H1 (cell line): ENCODE results near the gene HNRNPA1. TPM values are rescaled to one million over a fixed set of nuclear protein-coding genes. Genes with fewer than 3 reads are reported as not detected.
A peak's percentile ranks its signal among the peaks of the same experiment; 100 is the strongest.

ENCODE experiments used
- CTCF ChIA-PET: fragments of 300-600 bp; sonication (Branson Sonifier 250); formaldehyde crosslinking; loops from one replicate; lab custom pipeline; 2021; ENCODE audit not compliant: partially characterized antibody; lab: Charles Lee
- POLR2A ChIA-PET: fragments of 300-600 bp; sonication (Branson Sonifier 250); formaldehyde crosslinking; loops from one replicate; lab custom pipeline; 2021; ENCODE audit warnings: inconsistent platforms; ENCODE audit not compliant: partially characterized antibody; lab: Charles Lee
- DNase-seq, 2 experiments: peaks; one replicate each; pipeline versions ENCODE4 v3.0.0 to v3.0.0-alpha.2; 2010 to 2022; ENCODE audit warnings: low spot score in 2 of 2, low read depth in 1 of 2, mixed read lengths in 1 of 2
- FAIRE-seq: peaks from 2 replicates; lab custom pipeline; 2011; peaks lifted over from hg19 to GRCh38; lab: Jason Lieb, UNC
- H2AFZ ChIP-seq: 2 replicates; pipeline ENCODE4 v1.8.1; 2012; ENCODE audit warnings: low read length, inconsistent platforms
- H2AK5ac ChIP-seq: 2 replicates; pipeline ENCODE4 v1.6.1; 2013; ENCODE audit warnings: low read depth, low read length
- H2BK120ac ChIP-seq: replicated peaks from 2 replicates; pipeline ENCODE3; 2013; ENCODE audit warnings: low read depth, low read length, inconsistent platforms
- H2BK12ac ChIP-seq: 2 replicates; pipeline ENCODE4 v1.6.1; 2013; ENCODE audit warnings: low read depth, low read length
- H2BK15ac ChIP-seq: 2 replicates; pipeline ENCODE4 v1.6.1; 2013; ENCODE audit warnings: low read length
- H2BK20ac ChIP-seq: 2 replicates; pipeline ENCODE4 v1.6.1; 2013; ENCODE audit warnings: low read length
- H2BK5ac ChIP-seq: 2 replicates; pipeline ENCODE4 v1.6.1; 2013; ENCODE audit warnings: low read depth, low read length
- H3K14ac ChIP-seq: 2 replicates; pipeline ENCODE4 v1.6.1; 2013; ENCODE audit warnings: inconsistent platforms; ENCODE audit not compliant: insufficient read length
- H3K18ac ChIP-seq: 2 replicates; pipeline ENCODE4 v1.6.1; 2013; ENCODE audit warnings: low read length; ENCODE audit errors: extremely low read depth
- H3K23ac ChIP-seq: 2 replicates; pipeline ENCODE4 v1.6.1; 2013; ENCODE audit warnings: inconsistent platforms; ENCODE audit not compliant: insufficient read length
- H3K23me2 ChIP-seq: 2 replicates; pipeline ENCODE4 v1.6.1; 2013; ENCODE audit warnings: low read depth, low read length
- H3K27ac ChIP-seq: 2 replicates; pipeline ENCODE4 v1.6.1; 2011; ENCODE audit warnings: low read depth, low read length, inconsistent platforms
- H3K27me3 ChIP-seq, 4 experiments: replicated peaks in 1 of 4; 1 replicate in 1 of 4; 2 replicates in 3 of 4; pipeline versions ENCODE4 v1.6.1 to v1.8.1; 2011 to 2013; ENCODE audit warnings: low read length in 3 of 4, mild to moderate bottlenecking in 3 of 4, inconsistent platforms in 2 of 4, mixed read lengths in 2 of 4, moderate library complexity in 1 of 4; ENCODE audit not compliant: control insufficient read depth in 3 of 4, insufficient read depth in 3 of 4; ENCODE audit errors: extremely low read depth in 1 of 4
- H3K36me3 ChIP-seq, 4 experiments: 2 replicates each; pipeline versions ENCODE4 v1.6.1 to v1.8.1; 2011 to 2013; ENCODE audit warnings: mild to moderate bottlenecking in 4 of 4, low read length in 3 of 4, moderate library complexity in 2 of 4, control low read depth in 1 of 4, inconsistent platforms in 1 of 4; ENCODE audit not compliant: insufficient read depth in 4 of 4, control insufficient read depth in 2 of 4
- H3K4ac ChIP-seq: replicated peaks from 2 replicates; pipeline ENCODE3; 2013; ENCODE audit warnings: low read length, low read depth, mixed read lengths, inconsistent platforms; ENCODE audit not compliant: insufficient read length
- H3K4me1 ChIP-seq, 4 experiments: replicated peaks in 1 of 4; 1 replicate in 1 of 4; 2 replicates in 3 of 4; pipeline versions ENCODE4 v1.6.1 to v1.8.1; 2011 to 2013; ENCODE audit warnings: low read length in 3 of 4, inconsistent platforms in 2 of 4, mixed read lengths in 1 of 4; ENCODE audit not compliant: insufficient read depth in 4 of 4, control insufficient read depth in 3 of 4
- H3K4me2 ChIP-seq, 2 experiments: 2 replicates each; pipeline versions ENCODE4 v1.6.1 to v1.8.1; 2011 to 2013; ENCODE audit warnings: low read depth in 2 of 2, low read length in 2 of 2, control low read depth in 1 of 2, inconsistent platforms in 1 of 2, mild to moderate bottlenecking in 1 of 2; ENCODE audit not compliant: insufficient read depth in 1 of 2
- H3K4me3 ChIP-seq, 4 experiments: fragments of 200-600, 300-600 bp in 1 of 4; sonication (generic), shearing (Covaris generic), sonication (Bioruptor Twin) in 1 of 4; 2 replicates each; pipeline versions ENCODE4 v1.5.1 to v1.8.1; 2011 to 2016; ENCODE audit warnings: low read length in 4 of 4, low read depth in 3 of 4, control low read depth in 2 of 4, inconsistent platforms in 2 of 4, mild to moderate bottlenecking in 2 of 4, mixed read lengths in 1 of 4, moderate library complexity in 1 of 4; ENCODE audit not compliant: insufficient read depth in 2 of 4; ENCODE audit errors: extremely low read depth in 1 of 4
- H3K56ac ChIP-seq: replicated peaks from 2 replicates; pipeline ENCODE3; 2013; ENCODE audit warnings: low read depth, mild to moderate bottlenecking, mixed read lengths, low read length, inconsistent platforms; ENCODE audit not compliant: insufficient read length
- H3K79me1 ChIP-seq: 2 replicates; pipeline ENCODE4 v1.6.1; 2013; ENCODE audit warnings: low read depth, low read length, control low read depth
- H3K79me2 ChIP-seq, 2 experiments: 2 replicates each; pipeline versions ENCODE4 v1.6.1 to v1.8.1; 2012 to 2013; ENCODE audit warnings: low read length in 2 of 2, mild to moderate bottlenecking in 2 of 2, inconsistent platforms in 1 of 2; ENCODE audit not compliant: insufficient read depth in 2 of 2, control insufficient read depth in 1 of 2
- H3K9ac ChIP-seq, 4 experiments: replicated peaks in 1 of 4; 1 replicate in 1 of 4; 2 replicates in 3 of 4; pipeline versions ENCODE4 v1.6.1 to v1.8.1; 2011 to 2013; ENCODE audit warnings: low read depth in 3 of 4, low read length in 3 of 4, control low read depth in 2 of 4, mild to moderate bottlenecking in 2 of 4, moderate library complexity in 2 of 4, inconsistent platforms in 1 of 4; ENCODE audit errors: extremely low read depth in 1 of 4
- H3K9me3 ChIP-seq, 2 experiments: 2 replicates each; pipeline versions ENCODE4 v1.6.1 to v1.8.1; 2012 to 2013; ENCODE audit warnings: mild to moderate bottlenecking in 2 of 2, moderate library complexity in 2 of 2, control low read depth in 1 of 2, inconsistent platforms in 1 of 2, low read depth in 1 of 2, low read length in 1 of 2, mixed read lengths in 1 of 2; ENCODE audit not compliant: insufficient read depth in 2 of 2
- H4K20me1 ChIP-seq, 2 experiments: replicated peaks in 1 of 2; 2 replicates each; pipeline versions ENCODE3 to v1.8.1; 2011 to 2013; ENCODE audit warnings: inconsistent platforms in 2 of 2, low read length in 2 of 2, mild to moderate bottlenecking in 1 of 2; ENCODE audit not compliant: insufficient read depth in 2 of 2, control insufficient read depth in 1 of 2
- H4K5ac ChIP-seq: 2 replicates; pipeline ENCODE4 v1.6.1; 2013; ENCODE audit warnings: low read length, low read depth, mixed read lengths, inconsistent platforms; ENCODE audit not compliant: insufficient read length
- H4K8ac ChIP-seq: 2 replicates; pipeline ENCODE4 v1.8.0; 2013; ENCODE audit warnings: mild to moderate bottlenecking, moderate library complexity, low read length, inconsistent platforms; ENCODE audit not compliant: insufficient read depth; ENCODE audit errors: extremely low read depth
- H4K91ac ChIP-seq: replicated peaks from 2 replicates; pipeline ENCODE3; 2013; ENCODE audit warnings: low read length, mixed read lengths, inconsistent platforms; ENCODE audit not compliant: insufficient read length
- CHD1 ChIP-seq: IDR thresholded peaks from 2 replicates; pipeline ENCODE4 v1.6.1; 2012; ENCODE audit warnings: low read depth, low read length, improper control_type of control experiment
- FOSL1 ChIP-seq: IDR thresholded peaks from 2 replicates; pipeline ENCODE4 v1.6.1; 2011; ENCODE audit warnings: mild to moderate bottlenecking, low read depth, low read length, moderate library complexity; ENCODE audit not compliant: insufficient read depth
- HDAC2 ChIP-seq, 2 experiments: fragments of 300-600 bp in 1 of 2; sonication (generic) in 1 of 2; IDR thresholded peaks; 2 replicates each; pipeline ENCODE4 v1.6.1; 2011 to 2012; ENCODE audit warnings: low read depth in 2 of 2, low read length in 2 of 2, mild to moderate bottlenecking in 2 of 2, moderate library complexity in 2 of 2, borderline replicate concordance in 1 of 2, inconsistent platforms in 1 of 2
- JUND ChIP-seq: IDR thresholded peaks from 2 replicates; pipeline ENCODE4 v1.6.1; 2011; ENCODE audit warnings: mild to moderate bottlenecking, improper control_type of control experiment, low read length
- PHF8 ChIP-seq: fragments of 200-600 bp; sonication (generic); conservative IDR thresholded peaks from 2 replicates; pipeline ENCODE4 v1.7.1; 2012; ENCODE audit warnings: low read depth, mild to moderate bottlenecking, inconsistent platforms, low read length, moderate library complexity
- RBBP5 ChIP-seq: IDR thresholded peaks from 2 replicates; pipeline ENCODE4 v1.7.1; 2012; ENCODE audit warnings: low read depth, mild to moderate bottlenecking, inconsistent platforms, low read length, moderate library complexity, borderline replicate concordance
- RFX5 ChIP-seq: IDR thresholded peaks from 2 replicates; pipeline ENCODE4 v1.6.1; 2011; ENCODE audit warnings: low read depth, low read length, improper control_type of control experiment, borderline replicate concordance
- TAF7 ChIP-seq: optimal IDR thresholded peaks from 2 replicates; pipeline ENCODE3; 2011; ENCODE audit warnings: low read depth, mild to moderate bottlenecking, inconsistent platforms, low read length, moderate library complexity, borderline replicate concordance
- WGBS, 2 experiments: shearing (Covaris generic) in 1 of 2; methylation state at CpG; one replicate each; pipeline versions ENCODE4 v1.1.6 to v1.1.7; 2013 to 2015; ENCODE audit warnings: low lambda C conversion rate in 2 of 2, mixed read lengths in 2 of 2, inconsistent platforms in 1 of 2, low coverage in 1 of 2, missing lambda C conversion rate in 1 of 2; ENCODE audit not compliant: insufficient replicate concordance in 2 of 2, insufficient coverage in 1 of 2, insufficient read length in 1 of 2; ENCODE audit errors: extremely low coverage in 1 of 2, missing lambda C conversion rate in 1 of 2; 5-methylcytosine and 5-hydroxymethylcytosine counted together
- polyA plus RNA-seq, 7 experiments: library from polyadenylated mRNA; depleted of rRNA in 3 of 7; stranded (reverse) in 5 of 7; unstranded in 2 of 7; fragments of >200 nt in 5 of 7; fragments of 200-250 nt in 2 of 7; gene quantifications; 1 replicate in 5 of 7; 2 replicates in 1 of 7; 4 replicates in 1 of 7; pipeline versions ENCODE4 v1.2.1 to v1.2.3, GENCODE V29; 2011 to 2013; ENCODE audit warnings: missing spikeins in 2 of 7, mixed read lengths in 2 of 7
- total RNA-seq: library from RNA; stranded (reverse); fragmentation: NEBNext Ultra II Directional; extraction: Animal tissue kit (Norgen Biotek cat#: 25700); gene quantifications from 2 replicates; pipeline ENCODE4 v1.2.1, GENCODE V29; 2021
- TF ChIP-seq, protein P1 (sequence below): IDR thresholded peaks from 2 replicates; pipeline ENCODE4 v1.6.1; 2011; ENCODE audit warnings: low read depth, mild to moderate bottlenecking, low read length; ENCODE audit not compliant: insufficient read depth
- TF ChIP-seq, protein P2 (sequence below): IDR thresholded peaks from 2 replicates; pipeline ENCODE4 v1.6.1; 2012; ENCODE audit warnings: inconsistent platforms

Gene HNRNPA1
- total and polyA plus RNA-seq, 2 of the 8 experiments (the other 6 are each of a cell fraction or from before 2014, with no cell fraction given): 835 to 2,738 TPM

DNA sequence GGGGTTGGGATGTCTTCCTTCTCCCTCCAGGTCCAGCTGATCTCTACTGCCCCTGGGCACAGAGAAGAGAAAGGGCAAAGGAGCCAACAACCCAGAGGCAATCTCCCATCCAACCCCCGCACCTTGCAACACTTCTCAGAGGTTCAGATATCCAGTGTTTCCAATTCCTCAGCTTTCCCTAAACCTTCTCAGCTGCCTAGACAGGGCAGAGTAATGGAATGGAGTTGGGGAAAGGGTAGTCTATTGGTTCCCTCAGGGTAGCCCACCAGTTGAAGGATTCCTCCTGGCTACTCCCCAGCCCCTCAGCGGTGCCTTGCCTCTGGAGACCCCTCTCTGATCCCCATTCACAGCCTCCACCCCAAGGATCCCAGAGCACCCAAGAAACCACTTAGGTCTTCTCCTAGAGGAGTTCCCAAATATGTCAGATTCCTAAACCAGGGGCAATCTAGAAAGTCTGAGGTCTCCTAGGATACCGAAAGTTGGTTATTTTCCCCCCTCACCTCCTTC, 19.8 kb downstream of the HNRNPA1 start:
- peaks cover 6% of the 10 kb centered on the region; the same call in 1 of the 2 replicates for H3K23me2 ChIP-seq
- H4K5ac ChIP-seq: no peak overlapping the region
- no peak overlapping the region for H3K27ac ChIP-seq
- POLR2A ChIA-PET: interaction anchor here (0.7 to 4.8 kb wide), 12 partner anchors 9 to 58 kb away, joined by 3 to 105 read pairs (median 7); partner anchors contain the start of genes CBX5 and HNRNPA1
- no peak overlapping the region for H2BK120ac ChIP-seq
- no peak overlapping the region for H2BK15ac ChIP-seq
- H4K20me1 ChIP-seq: no peaks in the 10 kb centered on the region
- no peak overlapping the region; the same call in 1 of the 2 replicates for H2BK20ac ChIP-seq
- H3K27me3 ChIP-seq: peaks cover 0 to 7% (median 0%) of the 10 kb centered on the region in 4 experiments; a peak in 1 of 7 replicates
- H3K18ac ChIP-seq: peak overlapping the region; percentile 98
- H3K14ac ChIP-seq: no peak overlapping the region
- peak overlapping the region; percentile 85 to 97 for H3K4me2 ChIP-seq
- H3K36me3 ChIP-seq: no peaks in the 10 kb centered on the region; a peak in 1 of 8 replicates
- DNase-seq (no peak), FAIRE-seq (no peak)
- 0 out of 2 replicates have a peak overlapping the region, but pooled peaks have one; percentile 10 for H2BK12ac ChIP-seq
- H3K79me1 ChIP-seq: no peaks in the 10 kb centered on the region
- H2AK5ac ChIP-seq: no peak overlapping the region
- peak overlapping the region; percentile 79 for H4K91ac ChIP-seq
- H4K8ac ChIP-seq: no peak overlapping the region
- no peaks in the 10 kb centered on the region for H3K79me2 ChIP-seq
- H3K56ac ChIP-seq: no peak overlapping the region
- H3K23ac ChIP-seq: no peak overlapping the region
- no peak overlapping the region for H2AFZ ChIP-seq
- H3K4me3 ChIP-seq: peak overlapping the region; percentile 24 to 63 (median 46)
- peak overlapping the region in 1 of 4 experiments; percentile 5; a peak in 2 of 7 replicates for H3K9ac ChIP-seq
- H3K4ac ChIP-seq: no peak overlapping the region
- CTCF ChIA-PET: interaction anchor here (0.5 to 14.9 kb wide), 17 partner anchors 8 to 691 kb away, joined by 3 to 618 read pairs (median 4); partner anchors contain the start of gene COPZ1
- H3K9me3 ChIP-seq: no peaks in the 10 kb centered on the region
- H3K4me1 ChIP-seq: peaks cover 12 to 32% (median 21%) of the 10 kb centered on the region in 4 experiments
- peak overlapping the region; percentile 94; the same call in 1 of the 2 replicates for H2BK5ac ChIP-seq
- WGBS, 2 experiments: 67% methylated on average over 3 of the region's 3 CpGs; no CpG with 5 or more reads in 1 of the 2 experiments
- TF ChIP-seq RFX5 (no peak), FOSL1 (no peak), JUND (no peak), PHF8 (no peak), HDAC2 (IDR thresholded peaks at IDR 0.05; ENCODE audit: borderline replicate concordance in 1 of 2, low read depth in 2 of 2, low read length in 2 of 2) (no peak), TAF7 (no peak), RBBP5 (no peak), CHD1 (no peak)
- TF ChIP-seq, protein P1, sequence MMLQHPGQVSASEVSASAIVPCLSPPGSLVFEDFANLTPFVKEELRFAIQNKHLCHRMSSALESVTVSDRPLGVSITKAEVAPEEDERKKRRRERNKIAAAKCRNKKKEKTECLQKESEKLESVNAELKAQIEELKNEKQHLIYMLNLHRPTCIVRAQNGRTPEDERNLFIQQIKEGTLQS: no peak
- TF ChIP-seq, protein P2, sequence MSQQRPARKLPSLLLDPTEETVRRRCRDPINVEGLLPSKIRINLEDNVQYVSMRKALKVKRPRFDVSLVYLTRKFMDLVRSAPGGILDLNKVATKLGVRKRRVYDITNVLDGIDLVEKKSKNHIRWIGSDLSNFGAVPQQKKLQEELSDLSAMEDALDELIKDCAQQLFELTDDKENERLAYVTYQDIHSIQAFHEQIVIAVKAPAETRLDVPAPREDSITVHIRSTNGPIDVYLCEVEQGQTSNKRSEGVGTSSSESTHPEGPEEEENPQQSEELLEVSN: no peak
